HepG2 (cell line): ENCODE measurements around the gene RIPK3. TPM values are rescaled to one million over a fixed set of nuclear protein-coding genes. Genes with fewer than 3 reads are reported as not detected.

Source experiments
- HINFP ChIP-seq: sonication (generic); formaldehyde crosslinking; IDR thresholded peaks from 2 replicates; pipeline ENCODE4 v1.4.0; 2020; ENCODE audit warnings: low read depth, mild to moderate bottlenecking, missing genetic modification reagents
- HNRNPL ChIP-seq: fragments of 200-400 bp; formaldehyde crosslinking; IDR thresholded peaks from 2 replicates; pipeline ENCODE4 v1.6.1; 2017; ENCODE audit warnings: mild to moderate bottlenecking, low read depth, low read length
- KLF11 ChIP-seq: IDR thresholded peaks from 2 replicates; pipeline ENCODE4 v1.6.1; 2016; ENCODE audit warnings: missing compliant biosample characterization
- MAFK ChIP-seq, 2 experiments: IDR thresholded peaks in 1 of 2; conservative IDR thresholded peaks in 1 of 2; 2 replicates each; pipeline ENCODE4 v1.6.1; 2011; ENCODE audit warnings: improper control_type of control experiment in 2 of 2, low read length in 2 of 2
- MAX ChIP-seq: IDR thresholded peaks from 2 replicates; pipeline ENCODE4 v1.6.1; 2012; ENCODE audit warnings: inconsistent platforms
- MIXL1 ChIP-seq: IDR thresholded peaks from 2 replicates; pipeline ENCODE4 v1.6.1; 2016
- POLR2A ChIP-seq, 2 experiments: IDR thresholded peaks; 2 replicates each; pipeline ENCODE4 v1.6.1; 2011; ENCODE audit warnings: low read depth in 2 of 2, low read length in 2 of 2, mild to moderate bottlenecking in 1 of 2, moderate library complexity in 1 of 2; ENCODE audit not compliant: insufficient read depth in 1 of 2
- RBM39 ChIP-seq: fragments of 200-400 bp; formaldehyde crosslinking; IDR thresholded peaks from one replicate; pipeline ENCODE4 v1.6.1; 2018; ENCODE audit warnings: antibody characterized with exemption, mild to moderate bottlenecking, low read depth, low read length; ENCODE audit not compliant: poor library complexity, severe bottlenecking
- RFX5 ChIP-seq: IDR thresholded peaks from 2 replicates; pipeline ENCODE4 v1.6.1; 2011; ENCODE audit warnings: low read depth, low read length, improper control_type of control experiment
- SMAD3 ChIP-seq: sonication (generic); formaldehyde crosslinking; IDR thresholded peaks from 2 replicates; pipeline ENCODE4 v1.4.0; 2020; ENCODE audit warnings: missing genetic modification reagents
- SNAI1 ChIP-seq: sonication (generic); formaldehyde crosslinking; IDR thresholded peaks from 2 replicates; pipeline ENCODE4 v1.5.0; 2020; ENCODE audit warnings: mild to moderate bottlenecking, missing genetic modification reagents, borderline replicate concordance
- SP4 ChIP-seq: sonication (generic); formaldehyde crosslinking; IDR thresholded peaks from 2 replicates; pipeline ENCODE4 v1.8.1; 2023; ENCODE audit warnings: mild to moderate bottlenecking, missing genetic modification reagents
- SUZ12 ChIP-seq: fragments of 150-350 bp; IDR thresholded peaks from 2 replicates; pipeline ENCODE4 v1.6.1; 2014; ENCODE audit warnings: low read depth, low read length
- TFAP4 ChIP-seq: sonication (generic); IDR thresholded peaks from 2 replicates; pipeline ENCODE4 v1.6.1; 2016; ENCODE audit warnings: low read depth, borderline replicate concordance
- ZBED4 ChIP-seq: sonication (generic); formaldehyde crosslinking; IDR thresholded peaks from 2 replicates; pipeline ENCODE4 v1.4.0; 2020; ENCODE audit warnings: missing genetic modification reagents, borderline replicate concordance
- ZMYM2 ChIP-seq: sonication (generic); formaldehyde crosslinking; IDR thresholded peaks from 2 replicates; pipeline ENCODE4 v1.8.0; 2022; ENCODE audit warnings: mild to moderate bottlenecking, missing genetic modification reagents
- ZNF235 ChIP-seq: sonication (generic); formaldehyde crosslinking; IDR thresholded peaks from 2 replicates; pipeline ENCODE4 v1.8.1; 2023; ENCODE audit warnings: mild to moderate bottlenecking, missing genetic modification reagents, borderline replicate concordance
- ZNF543 ChIP-seq: sonication (generic); formaldehyde crosslinking; IDR thresholded peaks from 2 replicates; pipeline ENCODE4 v1.4.0; 2020; ENCODE audit warnings: mild to moderate bottlenecking, missing genetic modification reagents
- ZNF639 ChIP-seq: conservative IDR thresholded peaks from 2 replicates; pipeline ENCODE4 v1.6.1; 2018; ENCODE audit warnings: missing genetic modification reagents
- ZNF691 ChIP-seq: sonication (generic); formaldehyde crosslinking; IDR thresholded peaks from 2 replicates; pipeline ENCODE4 v1.4.0; 2020; ENCODE audit warnings: missing genetic modification reagents, low read depth, mild to moderate bottlenecking, borderline replicate concordance
- ZNF776 ChIP-seq: sonication (generic); formaldehyde crosslinking; IDR thresholded peaks from 2 replicates; pipeline ENCODE4 v1.4.0; 2020; ENCODE audit warnings: mild to moderate bottlenecking, missing genetic modification reagents
- polyA plus RNA-seq, 8 experiments: library from polyadenylated mRNA; depleted of rRNA in 3 of 8; stranded (reverse) in 7 of 8; unstranded in 1 of 8; fragments of >200 nt; fragmentation: Illumina TruSeq in 4 of 8; extraction: Trizol in 4 of 8; gene quantifications; 2 replicates each; pipeline versions ENCODE4 v1.2.1 to v1.2.3, GENCODE V29; 2011 to 2016; ENCODE audit warnings: low read depth in 4 of 8, missing spikeins in 1 of 8, mixed read lengths in 1 of 8; ENCODE audit not compliant: insufficient read depth in 1 of 8
- total RNA-seq, 5 experiments: library from RNA; depleted of rRNA; stranded (reverse); fragments of >200 nt; fragmentation: Illumina TruSeq; extraction: Trizol; gene quantifications; 2 replicates each; pipeline ENCODE4 v1.2.3, GENCODE V29; 2016; ENCODE audit warnings: low read depth in 1 of 5

RIPK3 gene
- total and polyA plus RNA-seq, 2 of the 13 experiments (the other 11 are each of a cell fraction or from before 2014, with no cell fraction given), result not detected

- TF ChIP-seq HINFP (peak; percentile 88), ZNF776 (CRISPR knock-in tag) (0 out of 2 replicates have a peak, but pooled peaks have one; percentile 22), SP4 (peak; percentile 69; the same call in 1 of the 2 replicates), RBM39 (peak; percentile 77), MAFK (conservative IDR thresholded peaks at IDR 0.05 in 1 of 2, IDR thresholded peaks at IDR 0.05 in 1 of 2; ENCODE audit: low read length in 2 of 2) (peak in 1 of 2 experiments; percentile 13; a peak in 1 of 4 replicates), TFAP4 (peak; percentile 46; the same call in 1 of the 2 replicates), SNAI1 (CRISPR knock-in tag) (0 out of 2 replicates have a peak, but pooled peaks have one; percentile 16), POLR2A (IDR thresholded peaks at IDR 0.05; ENCODE audit: insufficient read depth in 1 of 2, low read depth in 2 of 2, low read length in 2 of 2) (no peak), ZNF639 (CRISPR knock-in tag) (0 out of 2 replicates have a peak, but pooled peaks have one; percentile 80), ZNF691 (CRISPR knock-in tag) (peak; percentile 98), ZBED4 (peak; percentile 68; the same call in 1 of the 2 replicates), MAX (peak; percentile 53), MIXL1 (peak; percentile 84), SUZ12 (no peak), HNRNPL (peak; percentile 92), KLF11 (CRISPR knock-in tag) (no peak), SMAD3 (peak; percentile 97), ZNF543 (CRISPR knock-in tag) (peak; percentile 90; the same call in 1 of the 2 replicates), ZNF235 (CRISPR knock-in tag) (no peak), RFX5 (no peak), ZMYM2 (CRISPR knock-in tag) (no peak)
Observed at GRCh38 chr14:24365600-24366412, 26.0 kb upstream of the RIPK3 start (continued).
